ENCODE data around the gene ZP2. TPM values are rescaled to one million over a fixed set of nuclear protein-coding genes. Genes with fewer than 3 reads are reported as not detected.

Gene ZP2
- total and polyA plus RNA-seq, 9 of the 15 experiments (the other 6 are each of a cell fraction or from before 2014, with no cell fraction given), result not detected

GRCh38 chr16:21236831-21237230 lies 25.5 kb upstream of the ZP2 start:
- POLR2A ChIA-PET, result interaction anchor here (1.0 kb wide), 1 partner anchor 10 kb away, joined by 3 read pairs; no protein-coding TSS in a partner anchor
- FAIRE-seq, result no peak
- no peak overlapping the region for H3K27ac ChIP-seq (ENCODE audit: extremely low read depth, low read depth, low read length)
- intact Hi-C loops (cut with micrococcal nuclease) (no loop called here), in situ Hi-C loops (cut with MboI) (no loop called here)
- BruUV-seq (replicated peaks), result no TSS peak
- H3K4me2 ChIP-seq (ENCODE audit: insufficient read depth, low read length), result no peak overlapping the region
- peaks cover 9 to 18% of the 10 kb centered on the region in 2 experiments; a peak in 4 of 5 replicates for H3K4me1 ChIP-seq (replicated peaks in 1 of 2; ENCODE audit: control insufficient read depth in 2 of 2, insufficient read depth in 2 of 2, low read length in 2 of 2)
- H3K9me3 ChIP-seq (replicated peaks; ENCODE audit: control insufficient read depth, insufficient read depth, low read depth, low read length), result no peaks in the 10 kb centered on the region
- CTCF ChIA-PET (ENCODE audit: low intra/inter-chr PET ratio), result no interaction called here
- H3K79me2 ChIP-seq (ENCODE audit: control insufficient read depth, insufficient read depth, low read length), result no peaks in the 10 kb centered on the region
- no peak overlapping the region for H2AFZ ChIP-seq (ENCODE audit: low read depth, low read length)
- H3K27me3 ChIP-seq (ENCODE audit: control insufficient read depth in 2 of 2, insufficient read depth in 2 of 2, low read length in 2 of 2), result no peaks in the 10 kb centered on the region; a peak in 2 of 5 replicates
- H3K9ac ChIP-seq (ENCODE audit: insufficient read depth in 1 of 2, low read depth in 2 of 2, low read length in 2 of 2), result no peak overlapping the region
- no peaks in the 10 kb centered on the region for H3K36me3 ChIP-seq (ENCODE audit: control insufficient read depth, insufficient read depth, low read length)
- ATAC-seq, result no peak
- no peak for DNase-seq (ENCODE audit: extremely low read depth in 1 of 4, low spot score in 3 of 4)
- WGBS (ENCODE audit: insufficient coverage, low coverage, missing lambda C conversion rate), result 48% methylated on average over 5 of the region's 5 CpGs
- no peaks in the 10 kb centered on the region for H3K9me1 ChIP-seq (ENCODE audit: control insufficient read depth, insufficient read depth, low read length)
- H3K4me3 ChIP-seq, result no peak overlapping the region
- H4K20me1 ChIP-seq (replicated peaks; ENCODE audit: control insufficient read depth, insufficient read depth, low read length), result no peaks in the 10 kb centered on the region
- no peak for TF ChIP-seq THAP12 (CRISPR knock-in tag; IDR thresholded peaks at IDR 0.05)
- TF ChIP-seq FOXJ2 (tag; IDR thresholded peaks at IDR 0.05), result no peak
- TF ChIP-seq RBM22 (IDR thresholded peaks at IDR 0.05; ENCODE audit: low read depth, low read length, poor library complexity, severe bottlenecking), result no peak
- no peak for TF ChIP-seq HCFC1 (IDR thresholded peaks at IDR 0.05; ENCODE audit: low read depth, low read length)
- no peak for TF ChIP-seq FOXA1 (IDR thresholded peaks at IDR 0.05; ENCODE audit: borderline replicate concordance)
- no peak for TF ChIP-seq MBD2 (IDR thresholded peaks at IDR 0.05; ENCODE audit: borderline replicate concordance, low read depth)
- no peak for TF ChIP-seq EHMT2 (IDR thresholded peaks at IDR 0.05)
- TF ChIP-seq SP2 (IDR thresholded peaks at IDR 0.05; ENCODE audit: extremely low read depth, low read depth, low read length, poor library complexity, severe bottlenecking), result no peak
- no peak for TF ChIP-seq TAF1 (IDR thresholded peaks at IDR 0.05; ENCODE audit: control insufficient read depth, extremely low read depth, insufficient read depth, low read length, severe bottlenecking)
- TF ChIP-seq CHAMP1 (IDR thresholded peaks at IDR 0.05), result no peak
- TF ChIP-seq BHLHE40 (IDR thresholded peaks at IDR 0.05; ENCODE audit: low read length), result no peak
- TF ChIP-seq ZFP30 (CRISPR knock-in tag; IDR thresholded peaks at IDR 0.05; ENCODE audit: borderline replicate concordance), result no peak
- TF ChIP-seq ZNF316 (IDR thresholded peaks at IDR 0.05), result peak; percentile 51
- TF ChIP-seq NFXL1 (CRISPR knock-in tag; IDR thresholded peaks at IDR 0.05), result no peak
- no peak for TF ChIP-seq MLLT1 (IDR thresholded peaks at IDR 0.05)
- no peak for TF ChIP-seq NFE2L1 (tag; IDR thresholded peaks at IDR 0.05; ENCODE audit: borderline replicate concordance, low read depth)
